NCI-H82 (cell line): ENCODE measurements around the gene CLDN4.
"Not testable (repeated sequence)": the region's sequence is repeated elsewhere in the genome, so short reads cannot be mapped to it uniquely, and the experiment has no call there.

ENCODE experiments used
- DNase-seq: peaks from one replicate; lab custom pipeline; 2025; lab: John Stamatoyannopoulos, UW

The CLDN4 gene

GRCh38 chr7:73842067-73842976 is 11.5 kb downstream of the CLDN4 start, which contains the start of gene METTL27:
Gene METTL27, minus strand, starts transcription at chr7:73842516. Its CDS starts 376 bp downstream, at chr7:73842140.
- DNase-seq = peak; percentile 97

GRCh38 chr7:73844131-73844547 is 13.3 kb downstream of the CLDN4 start:
- no peak for DNase-seq

GRCh38 chr7:73844848-73845460 is 14.2 kb downstream of the CLDN4 start:
- no peak for DNase-seq

GRCh38 chr7:73845701-73846195 is 15.0 kb downstream of the CLDN4 start:
- DNase-seq = not testable (repeated sequence)

- DNase-seq = no peak
Observed at GRCh38 chr7:73847941-73848723, 17.3 kb downstream of the CLDN4 start.

GRCh38 chr7:73850781-73851207 is 20.0 kb downstream of the CLDN4 start:
- no peak for DNase-seq

- no peak for DNase-seq
Observed at GRCh38 chr7:73851410-73852338, 20.9 kb downstream of the CLDN4 start.

GRCh38 chr7:73852500-73852899 is 21.7 kb downstream of the CLDN4 start:
- no peak for DNase-seq

- DNase-seq = no peak
Observed at GRCh38 chr7:73856941-73857340, 26.1 kb downstream of the CLDN4 start.

GRCh38 chr7:73858807-73859206 is 28.0 kb downstream of the CLDN4 start:
- no peak for DNase-seq

GRCh38 chr7:73860859-73861258 is 30.1 kb downstream of the CLDN4 start, which contains the start of gene TMEM270:
Gene TMEM270, plus strand, starts transcription at chr7:73861159. Its CDS starts 36 bp downstream, at chr7:73861195.
- no peak for DNase-seq

- no peak for DNase-seq
Observed at GRCh38 chr7:73861305-73861704, 30.5 kb downstream of the CLDN4 start.

- no peak for DNase-seq
Observed at GRCh38 chr7:73864981-73865711, 34.4 kb downstream of the CLDN4 start.

- DNase-seq = peak; percentile 49
Observed at GRCh38 chr7:73865738-73866445, 35.1 kb downstream of the CLDN4 start.

GRCh38 chr7:73866446-73866767 is 35.6 kb downstream of the CLDN4 start:
- no peak for DNase-seq

GRCh38 chr7:73869011-73869798 is 38.4 kb downstream of the CLDN4 start:
- DNase-seq = no peak

- DNase-seq = peak; percentile 31
Observed at GRCh38 chr7:73870041-73870492, 39.3 kb downstream of the CLDN4 start.

- DNase-seq = no peak
Observed at GRCh38 chr7:73871163-73872011, 40.6 kb downstream of the CLDN4 start.
